ENCODE results near the gene EDEM2.
"Not testable (repeated sequence)": the region's sequence is repeated elsewhere in the genome, so short reads cannot be mapped to it uniquely, and the experiment has no call there.

Gene EDEM2

DNA sequence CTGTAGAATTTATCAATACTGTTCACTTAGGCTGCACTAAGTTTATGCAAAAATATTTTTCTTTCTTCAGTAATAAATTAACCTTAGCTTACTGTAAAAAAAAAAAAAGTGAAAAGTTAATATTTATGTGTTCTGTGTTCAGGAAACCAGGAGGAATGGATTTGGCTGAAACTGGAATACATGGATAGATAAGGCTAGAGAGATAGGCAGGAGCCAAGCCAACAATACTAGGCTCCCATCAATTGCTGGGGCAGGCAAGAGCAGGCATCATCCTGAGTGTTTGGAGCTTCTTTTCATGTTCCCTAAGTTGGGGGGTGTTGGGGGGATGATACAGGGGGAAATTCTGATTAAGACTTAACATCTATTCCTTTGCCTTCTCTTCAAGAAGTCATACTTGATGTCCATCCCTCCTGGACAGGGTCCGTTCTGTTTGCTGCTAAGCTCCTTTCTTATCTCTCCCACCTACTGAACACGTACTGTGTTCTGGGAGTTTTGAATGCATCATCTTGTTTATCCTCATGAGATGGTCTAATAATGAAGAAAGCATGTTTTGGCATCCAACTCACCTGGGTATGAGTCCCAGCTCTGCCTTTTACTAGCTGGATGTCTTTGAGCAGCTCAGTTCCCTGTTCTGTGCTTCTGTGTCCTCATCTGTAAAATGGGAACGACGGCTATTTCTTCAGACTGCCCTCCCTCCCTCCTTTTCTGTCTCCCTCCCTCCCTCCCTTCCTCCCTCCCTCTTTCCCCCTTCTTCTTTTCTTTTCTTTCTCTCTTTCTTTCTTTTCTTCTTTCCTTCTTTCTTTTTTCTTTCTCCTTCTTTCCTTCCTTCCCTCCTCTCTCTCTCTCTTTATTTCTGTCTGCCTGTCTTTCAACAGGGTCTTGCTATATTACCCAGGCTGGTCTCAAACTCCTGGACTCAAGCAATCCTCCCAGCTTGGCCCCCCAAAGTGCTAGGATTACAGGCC lies 18.4 kb upstream of the EDEM2 start:
- DNase-seq (ENCODE audit: insufficient read length): no peak
- FAIRE-seq: no peak
- TF ChIP-seq POLR2AphosphoS5 (IDR thresholded peaks at IDR 0.05; ENCODE audit: low read depth, low read length): no peak
- TF ChIP-seq TAF1 (IDR thresholded peaks at IDR 0.05; ENCODE audit: borderline replicate concordance, low read depth, low read length): no peak
- no peak for TF ChIP-seq POLR2A (IDR thresholded peaks at IDR 0.05; ENCODE audit: low read depth, low read length)

DNA sequence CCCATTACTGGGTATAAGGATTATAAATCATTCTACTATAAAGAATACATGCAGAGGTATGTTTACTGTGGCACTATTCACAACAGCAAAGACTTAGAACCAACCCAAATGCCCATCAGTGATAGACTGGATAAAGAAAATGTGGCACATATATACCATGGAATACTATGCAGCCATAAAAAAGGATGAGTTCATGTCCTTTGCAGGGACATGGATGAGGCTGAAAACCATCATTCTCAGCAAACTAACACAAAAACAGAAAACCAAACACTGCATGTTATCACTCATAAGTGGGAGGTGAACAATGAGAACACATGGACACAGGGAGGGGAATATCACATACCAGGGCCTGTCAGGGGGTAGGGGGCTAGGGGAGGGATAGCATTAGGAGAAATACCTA lies 17.4 kb upstream of the EDEM2 start:
- FAIRE-seq; DNase-seq (ENCODE audit: insufficient read length): not testable (repeated sequence)

DNA sequence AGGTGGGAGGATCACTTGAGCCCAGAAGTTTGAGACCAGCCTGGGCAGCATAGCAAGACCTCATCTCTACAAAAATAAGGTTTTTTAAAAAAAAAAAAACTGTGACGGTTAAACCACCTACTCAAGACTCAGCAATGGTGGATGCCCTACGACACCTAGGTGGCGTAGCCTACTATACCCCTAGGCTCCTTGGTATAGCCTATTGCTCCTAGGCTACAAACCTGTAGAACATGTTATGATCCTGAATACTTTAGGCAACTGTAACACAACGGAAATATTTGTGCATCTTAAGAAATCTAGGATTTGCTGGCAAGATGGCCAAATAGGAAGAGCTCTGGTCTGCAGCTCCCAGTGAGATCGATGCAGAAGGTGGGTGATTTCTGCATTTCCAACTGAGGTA lies 13.2 kb upstream of the EDEM2 start:
- FAIRE-seq; DNase-seq (ENCODE audit: insufficient read length): not testable (repeated sequence)

DNA sequence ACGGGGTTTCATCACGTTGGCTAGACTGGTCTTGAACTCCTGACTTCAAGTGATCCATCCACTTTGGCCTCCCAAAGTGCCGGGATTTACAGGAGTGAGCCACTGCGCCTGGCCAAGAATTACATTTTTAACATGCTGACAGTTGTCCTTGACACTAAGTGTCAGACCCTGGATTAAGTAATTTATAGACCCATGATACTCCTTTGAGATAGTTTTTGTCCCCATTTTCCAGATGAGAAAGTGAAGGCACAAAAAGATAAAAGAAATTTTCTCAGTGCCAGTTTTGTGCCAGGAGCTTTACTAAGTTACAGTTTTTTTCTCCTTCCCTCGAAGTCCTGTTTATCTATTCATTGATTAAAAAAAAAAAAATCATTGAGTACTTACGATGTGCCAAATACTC lies 9.8 kb upstream of the EDEM2 start:
- no peak for TF ChIP-seq POLR2AphosphoS5 (IDR thresholded peaks at IDR 0.05; ENCODE audit: low read depth, low read length)
- no peak for TF ChIP-seq TAF1 (IDR thresholded peaks at IDR 0.05; ENCODE audit: borderline replicate concordance, low read depth, low read length)
- TF ChIP-seq POLR2A (IDR thresholded peaks at IDR 0.05; ENCODE audit: low read depth, low read length): no peak
- DNase-seq (ENCODE audit: insufficient read length) (no peak), FAIRE-seq (no peak)

DNA sequence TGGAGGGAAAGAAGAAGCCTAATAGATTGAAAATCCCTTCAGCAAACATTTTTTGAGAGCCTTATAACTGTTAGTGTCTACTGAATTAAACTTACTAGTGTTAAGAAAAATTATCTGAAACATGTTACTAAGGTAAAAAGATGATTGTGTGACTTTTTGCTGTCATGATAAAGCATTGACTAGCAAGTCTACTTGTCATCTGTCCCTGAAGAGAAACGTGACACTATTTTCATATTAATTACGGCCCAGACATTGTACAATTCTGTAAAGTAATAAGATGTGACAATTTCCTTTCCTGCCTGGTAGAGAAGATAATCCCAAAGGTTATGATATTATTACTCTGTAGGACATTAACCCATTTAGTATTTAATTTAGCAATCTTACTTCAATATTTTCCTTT lies 8.8 kb upstream of the EDEM2 start:
- FAIRE-seq (no peak), DNase-seq (ENCODE audit: insufficient read length) (no peak)
- no peak for TF ChIP-seq POLR2AphosphoS5 (IDR thresholded peaks at IDR 0.05; ENCODE audit: low read depth, low read length)

DNA sequence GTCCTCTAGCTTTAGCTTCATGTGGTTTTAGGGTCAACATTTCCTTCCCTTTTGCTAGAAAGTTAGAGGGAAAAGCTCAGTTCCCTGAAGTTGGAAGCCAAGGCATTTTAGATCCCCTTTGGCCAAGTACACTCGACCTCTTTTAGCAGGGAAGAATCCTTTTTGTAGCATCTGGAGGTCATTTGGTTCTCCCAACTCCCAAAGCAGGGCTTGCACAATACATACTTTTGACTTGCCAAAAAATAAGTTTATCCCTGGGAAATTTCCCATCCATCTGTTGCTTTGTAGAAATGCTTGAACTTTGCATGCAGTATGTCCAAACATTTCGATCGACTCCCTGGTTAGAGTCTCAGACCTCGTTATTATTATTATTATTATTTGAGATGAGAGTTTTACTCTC lies 4.6 kb upstream of the EDEM2 start:
- no peak for TF ChIP-seq TAF1 (IDR thresholded peaks at IDR 0.05; ENCODE audit: borderline replicate concordance, low read depth, low read length)
- FAIRE-seq: no peak
- DNase-seq (ENCODE audit: insufficient read length): no peak

DNA sequence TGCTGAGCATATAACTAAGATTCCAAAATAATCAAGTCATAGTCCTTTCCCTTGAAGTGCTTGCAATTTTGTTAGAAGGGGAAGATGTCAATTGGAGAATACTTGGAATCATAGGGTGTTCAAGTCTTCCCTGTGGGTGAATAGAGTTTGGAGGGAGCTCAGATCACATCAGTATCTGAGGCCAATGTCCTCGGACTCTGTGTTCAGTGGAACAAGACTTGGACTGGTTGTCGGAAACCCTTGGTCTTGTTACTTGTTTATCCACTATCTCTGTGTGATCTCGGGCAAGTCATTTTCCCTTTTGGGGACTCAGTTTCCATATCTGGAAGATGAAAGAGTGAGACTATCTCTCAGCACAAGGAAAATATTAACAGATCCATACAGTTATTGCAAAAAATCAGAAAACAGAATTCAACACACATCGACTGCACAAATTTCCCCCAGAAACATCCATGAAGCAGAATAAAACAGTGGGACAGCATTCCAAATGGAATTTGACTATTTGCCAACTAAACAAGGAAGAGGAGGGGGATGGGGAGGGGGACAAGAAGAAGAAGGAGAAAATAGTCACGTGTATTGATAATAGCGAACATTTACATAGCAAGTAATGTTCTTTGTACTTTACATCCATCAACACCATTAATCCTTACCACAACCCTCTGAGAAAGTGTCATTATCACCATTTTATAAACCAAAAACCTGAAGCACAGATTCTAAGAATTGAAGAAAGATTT lies 3.9 kb upstream of the EDEM2 start:
- TF ChIP-seq POLR2AphosphoS5 (IDR thresholded peaks at IDR 0.05; ENCODE audit: low read depth, low read length) (no peak), TAF1 (IDR thresholded peaks at IDR 0.05; ENCODE audit: borderline replicate concordance, low read depth, low read length) (no peak), POLR2A (IDR thresholded peaks at IDR 0.05; ENCODE audit: low read depth, low read length) (no peak)
- FAIRE-seq: no peak
- DNase-seq (ENCODE audit: insufficient read length): no peak

DNA sequence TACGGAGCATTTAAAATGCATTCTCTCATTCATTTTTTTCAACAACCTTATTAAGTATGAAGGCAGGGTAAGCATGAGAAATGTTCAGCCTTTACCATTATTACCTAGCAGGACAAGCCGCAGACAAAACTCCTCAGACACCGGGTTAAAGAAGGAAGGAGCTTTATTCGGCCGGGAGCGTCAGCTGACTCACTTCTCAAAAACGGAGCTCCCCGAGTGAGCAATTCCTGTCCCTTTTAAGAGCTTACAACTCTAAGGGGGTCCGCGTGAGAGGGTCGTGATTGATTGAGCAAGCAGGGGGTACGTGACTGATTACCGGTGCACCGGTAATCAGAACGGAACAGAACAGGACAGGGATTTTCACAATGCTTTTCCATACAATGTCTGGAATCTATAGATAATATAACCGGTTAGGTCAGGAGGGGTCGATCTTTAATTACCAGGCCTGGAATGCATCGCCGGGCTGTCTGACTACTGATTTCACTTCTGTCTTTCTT lies 487 bp upstream of the EDEM2 start:
- not testable (repeated sequence) for DNase-seq (ENCODE audit: insufficient read length); FAIRE-seq

DNA sequence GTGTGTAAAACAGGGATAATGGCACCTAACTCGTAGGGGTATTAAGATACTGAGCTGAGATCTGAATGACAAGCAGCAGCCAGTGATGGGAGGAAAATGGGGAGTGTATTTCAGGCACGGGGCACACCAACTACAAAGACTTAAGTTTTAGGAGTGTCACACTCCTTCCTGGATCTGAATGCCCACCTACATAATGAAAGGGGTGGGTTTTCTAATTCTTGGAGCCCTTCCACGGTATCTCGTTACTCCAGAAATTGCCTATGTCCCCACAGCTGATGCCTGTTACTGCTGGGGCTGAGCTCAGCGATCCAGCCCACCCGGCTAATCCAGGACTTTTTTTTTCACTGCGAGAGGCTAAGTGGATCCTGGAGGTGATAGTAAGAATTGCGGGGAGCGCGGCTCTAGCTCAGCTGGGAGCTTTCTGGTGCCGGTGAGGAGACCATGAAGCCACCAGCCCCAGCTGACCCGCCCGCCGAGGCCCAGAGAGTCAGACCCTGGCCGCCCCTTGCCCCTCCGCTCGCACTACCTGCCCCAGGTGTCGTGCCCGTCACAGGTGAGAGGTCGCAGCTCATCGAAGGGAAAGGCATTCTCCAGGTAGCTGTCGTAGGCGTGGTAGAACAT lies 727 bp downstream of the EDEM2 start:
- TF ChIP-seq POLR2A (IDR thresholded peaks at IDR 0.05; ENCODE audit: low read depth, low read length) (no peak), POLR2AphosphoS5 (IDR thresholded peaks at IDR 0.05; ENCODE audit: low read depth, low read length) (no peak), TAF1 (IDR thresholded peaks at IDR 0.05; ENCODE audit: borderline replicate concordance, low read depth, low read length) (no peak)
- no peak for FAIRE-seq
- DNase-seq (ENCODE audit: insufficient read length): no peak

DNA sequence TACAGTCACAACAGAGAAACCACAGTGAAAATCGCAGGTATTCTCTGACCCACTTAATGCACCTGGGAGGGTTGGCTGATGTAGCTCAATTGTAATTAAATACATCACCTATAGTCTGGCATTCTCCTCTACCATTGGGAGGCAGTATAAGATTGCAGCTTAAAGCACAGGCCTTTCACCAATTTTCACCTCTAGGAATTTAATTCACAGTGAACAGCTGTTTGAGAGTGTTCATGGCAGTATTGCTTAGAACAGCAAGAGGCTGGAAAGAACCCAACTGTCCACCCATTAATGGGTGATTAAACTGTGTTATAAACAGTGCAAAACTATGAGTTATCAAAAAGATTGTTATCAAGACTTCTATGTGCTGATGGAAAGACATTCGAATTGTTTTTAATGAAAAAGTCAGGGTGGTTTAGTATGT lies 2.0 kb downstream of the EDEM2 start:
- no peak for TF ChIP-seq POLR2AphosphoS5 (IDR thresholded peaks at IDR 0.05; ENCODE audit: low read depth, low read length)
- no peak for TF ChIP-seq POLR2A (IDR thresholded peaks at IDR 0.05; ENCODE audit: low read depth, low read length)
- no peak for TF ChIP-seq TAF1 (IDR thresholded peaks at IDR 0.05; ENCODE audit: borderline replicate concordance, low read depth, low read length)
- peak; percentile 73 for FAIRE-seq
- DNase-seq (ENCODE audit: insufficient read length): no peak

DNA sequence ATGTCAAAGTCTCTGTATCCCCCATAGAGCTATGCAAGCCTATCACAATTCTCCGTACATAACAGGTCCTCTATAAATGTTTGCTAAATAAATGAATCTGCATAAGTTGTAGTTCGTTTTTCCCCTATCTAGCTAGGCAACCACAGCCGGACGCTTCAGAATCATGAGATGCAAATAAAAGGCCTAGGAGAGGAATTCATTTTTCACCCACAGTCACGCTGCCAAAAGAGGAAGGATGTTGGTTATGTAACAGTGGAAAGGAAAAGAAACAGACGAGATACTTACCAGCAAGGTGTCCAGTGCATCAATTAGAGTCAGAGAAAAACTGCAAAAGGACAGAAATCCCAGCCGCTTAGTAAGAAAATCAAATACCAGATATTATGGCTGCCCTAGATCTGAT lies 2.4 kb downstream of the EDEM2 start:
- FAIRE-seq (no peak), DNase-seq (ENCODE audit: insufficient read length) (no peak)
- TF ChIP-seq TAF1 (IDR thresholded peaks at IDR 0.05; ENCODE audit: borderline replicate concordance, low read depth, low read length) (no peak), POLR2AphosphoS5 (IDR thresholded peaks at IDR 0.05; ENCODE audit: low read depth, low read length) (no peak)

DNA sequence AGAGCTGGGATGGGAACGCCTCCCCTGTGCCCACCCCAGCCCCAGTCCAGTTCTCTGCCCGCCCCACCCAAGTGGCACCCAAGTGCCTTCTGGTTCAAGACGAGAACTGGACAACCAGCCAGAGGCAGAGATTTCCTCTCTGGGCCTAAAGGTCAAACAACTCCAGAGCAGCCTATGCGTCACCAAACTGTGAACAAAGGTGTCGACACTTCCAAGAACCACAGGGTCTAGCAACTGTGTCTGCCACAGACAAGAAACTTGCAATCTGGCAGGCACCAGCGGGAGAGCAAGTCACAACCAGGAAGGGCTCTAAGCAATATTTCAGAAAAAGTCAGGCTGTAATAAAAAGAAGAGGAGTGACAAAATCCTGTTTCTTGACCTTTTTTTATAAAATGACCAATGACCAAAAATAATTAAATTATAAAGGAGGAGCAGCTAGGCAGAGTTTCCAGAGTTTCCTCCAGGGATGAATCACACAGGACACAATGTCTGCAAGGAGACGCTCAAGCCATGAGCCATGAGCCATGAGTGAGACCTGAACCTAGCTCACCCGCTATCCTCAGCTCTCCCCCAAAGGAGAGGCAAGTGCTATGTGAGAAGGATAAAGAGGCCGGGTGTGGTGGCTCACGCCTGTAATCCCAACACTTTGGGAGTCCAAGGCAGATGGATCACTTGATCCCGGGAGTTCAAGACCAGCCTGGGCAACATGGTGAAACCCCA lies 11.1 kb downstream of the EDEM2 start:
- TF ChIP-seq POLR2A (IDR thresholded peaks at IDR 0.05; ENCODE audit: low read depth, low read length): no peak
- TF ChIP-seq TAF1 (IDR thresholded peaks at IDR 0.05; ENCODE audit: borderline replicate concordance, low read depth, low read length): no peak
- no peak for TF ChIP-seq POLR2AphosphoS5 (IDR thresholded peaks at IDR 0.05; ENCODE audit: low read depth, low read length)
- no peak for FAIRE-seq
- no peak for DNase-seq (ENCODE audit: insufficient read length)
